NB4 (cell line): ENCODE results near the gene PDP2.
"Not testable (repeated sequence)": the region's sequence is repeated elsewhere in the genome, so short reads cannot be mapped to it uniquely, and the experiment has no call there.

Experiments used
- DNase-seq: peaks from one replicate; pipeline ENCODE4 v3.0.0; 2010; ENCODE audit warnings: low read depth
- H3K4me3 ChIP-seq: one replicate; pipeline ENCODE4 v1.5.1; 2011; ENCODE audit warnings: mild to moderate bottlenecking, low read depth, low read length, moderate library complexity
- CTCF ChIP-seq: IDR thresholded peaks from one replicate; pipeline ENCODE4 v1.5.1; 2012; ENCODE audit warnings: low read depth, low read length
- MAX ChIP-seq: IDR thresholded peaks from 2 replicates; pipeline ENCODE4 v1.6.1; 2011; ENCODE audit warnings: low read depth, low read length
- MYC ChIP-seq: IDR thresholded peaks from 2 replicates; pipeline ENCODE4 v1.6.1; 2011; ENCODE audit warnings: low read depth, low read length
- POLR2A ChIP-seq: IDR thresholded peaks from 2 replicates; pipeline ENCODE4 v1.6.1; 2011; ENCODE audit warnings: mild to moderate bottlenecking; ENCODE audit not compliant: insufficient read length; ENCODE audit errors: extremely low read depth

The PDP2 gene

GRCh38 chr16:66857437-66857836 is 22.9 kb upstream of the PDP2 start:
- TF ChIP-seq MYC (no peak), CTCF (no peak), MAX (no peak), POLR2A (no peak)
- H3K4me3 ChIP-seq: no peak overlapping the region
- DNase-seq: no peak

- DNase-seq: no peak
- TF ChIP-seq POLR2A: no peak
- no peak for TF ChIP-seq CTCF
- no peak for TF ChIP-seq MAX
- no peak for TF ChIP-seq MYC
- no peak overlapping the region for H3K4me3 ChIP-seq
Measured at GRCh38 chr16:66858740-66859396, 21.4 kb upstream of the PDP2 start.

GRCh38 chr16:66859397-66860068 is 20.8 kb upstream of the PDP2 start:
- no peak for TF ChIP-seq POLR2A
- no peak for TF ChIP-seq MYC
- TF ChIP-seq MAX: no peak
- no peak for TF ChIP-seq CTCF

GRCh38 chr16:66862023-66862520 is 18.2 kb upstream of the PDP2 start:
- H3K4me3 ChIP-seq: no peak overlapping the region
- TF ChIP-seq MAX: no peak
- no peak for TF ChIP-seq CTCF
- TF ChIP-seq POLR2A: no peak
- TF ChIP-seq MYC: no peak
- DNase-seq: no peak

More at GRCh38 chr16:66859397-66860068, 20.8 kb upstream of the PDP2 start:
- no peak overlapping the region for H3K4me3 ChIP-seq
- DNase-seq: no peak

GRCh38 chr16:66863707-66864106 is 16.6 kb upstream of the PDP2 start:
- TF ChIP-seq MAX: no peak
- no peak for TF ChIP-seq POLR2A
- TF ChIP-seq MYC: no peak
- no peak for DNase-seq
- H3K4me3 ChIP-seq: no peak overlapping the region

GRCh38 chr16:66869424-66869823 is 10.9 kb upstream of the PDP2 start:
- DNase-seq: no peak
- TF ChIP-seq MYC (no peak), POLR2A (no peak), MAX (no peak), CTCF (no peak)
- no peak overlapping the region for H3K4me3 ChIP-seq

- DNase-seq, H3K4me3 ChIP-seq: not testable (repeated sequence)
Measured at GRCh38 chr16:66871363-66871762, 9.0 kb upstream of the PDP2 start.
